PC-9 (cell line): Measurements from ENCODE around the gene NEUROG2. TPM values are rescaled to one million over a fixed set of nuclear protein-coding genes. Genes with fewer than 3 reads are reported as not detected.
"Not testable (repeated sequence)": the region's sequence is repeated elsewhere in the genome, so short reads cannot be mapped to it uniquely, and the experiment has no call there.

ENCODE experiments used
- BruUV-seq: library from RNA; stranded (reverse); fragments of 400-500 nt; replicated peaks from 2 replicates; lab custom pipeline; 2021; lab: Mats Ljungman, UMichigan
- CTCF ChIA-PET: fragments of 300-600 bp; sonication (Branson Sonifier 250); formaldehyde crosslinking; loops from one replicate; lab custom pipeline; 2022; ENCODE audit warnings: antibody characterized with exemption; lab: Charles Lee
- POLR2A ChIA-PET: fragments of 300-600 bp; sonication (Branson Sonifier 250); formaldehyde crosslinking; loops from one replicate; lab custom pipeline; 2022; ENCODE audit warnings: antibody characterized with exemption; ENCODE audit not compliant: unreplicated experiment; lab: Charles Lee
- DNase-seq, 2 experiments: peaks; one replicate each; pipeline versions ENCODE4 v3.0.0 to v3.0.0-alpha.2; 2015 to 2022; ENCODE audit warnings: mixed read lengths in 1 of 2
- H2AFZ ChIP-seq: fragments of 200-600 bp; sonication (generic); 2 replicates; pipeline ENCODE4 v1.8.1; 2017; ENCODE audit warnings: antibody characterized with exemption
- H3F3A ChIP-seq: fragments of 200-600 bp; sonication (generic); 2 replicates; pipeline ENCODE4 v1.8.1; 2017; ENCODE audit warnings: antibody characterized with exemption, mild to moderate bottlenecking, low read depth; ENCODE audit not compliant: insufficient read depth
- H3K27ac ChIP-seq: fragments of 200-600 bp; sonication (generic); 2 replicates; pipeline ENCODE4 v1.6.1; 2016; ENCODE audit warnings: mixed run types
- H3K27me3 ChIP-seq: fragments of 200-600 bp; sonication (generic); 2 replicates; pipeline ENCODE4 v1.6.1; 2016; ENCODE audit warnings: low read depth, mixed run types; ENCODE audit not compliant: insufficient read depth
- H3K36me3 ChIP-seq: fragments of 200-600 bp; sonication (generic); 2 replicates; pipeline ENCODE4 v1.6.1; 2016; ENCODE audit warnings: low read depth, mixed run types
- H3K4me1 ChIP-seq: fragments of 200-600 bp; sonication (generic); replicated peaks from 2 replicates; pipeline ENCODE4 v1.6.1; 2016; ENCODE audit warnings: mixed run types; ENCODE audit not compliant: insufficient read depth
- H3K4me2 ChIP-seq: fragments of 200-600 bp; sonication (generic); 2 replicates; pipeline ENCODE4 v1.6.1; 2017; ENCODE audit warnings: mixed run types
- H3K4me3 ChIP-seq: fragments of 200-600 bp; sonication (generic); 2 replicates; pipeline ENCODE4 v1.6.1; 2016; ENCODE audit warnings: mixed run types
- H3K79me2 ChIP-seq: fragments of 200-600 bp; sonication (generic); 2 replicates; pipeline ENCODE4 v1.6.1; 2017; ENCODE audit warnings: low read depth, mixed run types
- H3K9me2 ChIP-seq: fragments of 200-600 bp; sonication (generic); 2 replicates; pipeline ENCODE4 v1.8.1; 2017; ENCODE audit warnings: mild to moderate bottlenecking; ENCODE audit not compliant: insufficient read depth
- H3K9me3 ChIP-seq: fragments of 200-600 bp; sonication (generic); 2 replicates; pipeline ENCODE4 v1.8.1; 2016; ENCODE audit warnings: low read depth; ENCODE audit not compliant: insufficient read depth
- H4K20me1 ChIP-seq: fragments of 200-600 bp; sonication (generic); 2 replicates; pipeline ENCODE4 v1.8.1; 2017; ENCODE audit not compliant: insufficient read depth
- EZH2 ChIP-seq: fragments of 200-600 bp; sonication (generic); IDR thresholded peaks from 2 replicates; pipeline ENCODE4 v1.8.0; 2017; ENCODE audit warnings: antibody characterized with exemption, low read depth
- intact Hi-C: fragments of 100-400 bp; cut with micrococcal nuclease; formaldehyde crosslinking; loops from one replicate; pipeline ENCODE4 v1.10.0; 2022; ENCODE audit not compliant: unreplicated experiment
- total RNA-seq: library from RNA; stranded (reverse); gene quantifications from 2 replicates; pipeline ENCODE4 v1.2.3, GENCODE V29; 2021
- TF ChIP-seq, protein P1 (sequence below): fragments of 200-600 bp; sonication (generic); conservative IDR thresholded peaks from 2 replicates; pipeline ENCODE4 v1.6.1; 2017; ENCODE audit warnings: mixed run types, antibody characterized with exemption, mild to moderate bottlenecking, moderate library complexity

Gene NEUROG2
- total RNA-seq, 1 experiment from 2014 or later: not detected

DNA sequence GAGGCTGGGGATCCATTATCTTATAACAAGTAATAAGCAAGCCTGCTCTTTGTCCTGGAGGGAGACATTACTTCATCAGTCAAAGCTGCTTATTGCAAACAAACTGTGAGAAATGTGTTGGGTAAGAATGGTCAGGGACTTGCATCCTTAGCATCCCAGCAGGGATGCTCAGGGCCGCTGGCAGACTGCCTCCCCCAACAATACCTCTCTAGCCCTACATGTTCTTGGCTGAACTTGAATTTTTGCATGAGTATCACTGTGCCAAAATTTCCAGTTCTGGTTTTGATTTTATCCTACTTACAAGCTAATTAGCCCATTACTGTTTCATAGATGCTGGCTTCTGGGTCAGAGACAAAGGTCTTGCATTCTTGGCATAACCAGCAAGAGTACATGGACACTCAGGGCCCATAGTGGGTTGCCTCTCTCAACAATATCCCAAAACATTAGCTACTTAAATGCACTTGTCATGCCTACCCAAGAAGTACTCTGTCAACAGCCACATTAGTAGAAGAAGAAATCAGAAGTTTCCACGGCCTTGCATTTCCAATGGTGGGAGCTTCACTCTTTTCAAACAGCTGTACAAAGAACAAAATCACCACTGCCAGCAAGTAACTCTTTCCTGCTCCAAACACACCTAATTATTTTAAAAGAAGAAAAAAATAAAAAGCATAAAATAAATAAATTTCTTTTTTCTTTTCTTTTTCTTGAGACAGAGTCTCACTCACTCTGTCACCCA is 41.9 kb upstream of the NEUROG2 start:
- no peak overlapping the region for H3K4me2 ChIP-seq
- H3K79me2 ChIP-seq: no peaks in the 10 kb centered on the region
- H4K20me1 ChIP-seq: no peaks in the 10 kb centered on the region
- DNase-seq: no peak
- H3K36me3 ChIP-seq: 0 out of 2 replicates have a peak, but pooled peaks cover 4% of the 10 kb centered on the region
- no peak overlapping the region for H2AFZ ChIP-seq
- no peaks in the 10 kb centered on the region for H3K9me3 ChIP-seq
- TF ChIP-seq, protein P1, sequence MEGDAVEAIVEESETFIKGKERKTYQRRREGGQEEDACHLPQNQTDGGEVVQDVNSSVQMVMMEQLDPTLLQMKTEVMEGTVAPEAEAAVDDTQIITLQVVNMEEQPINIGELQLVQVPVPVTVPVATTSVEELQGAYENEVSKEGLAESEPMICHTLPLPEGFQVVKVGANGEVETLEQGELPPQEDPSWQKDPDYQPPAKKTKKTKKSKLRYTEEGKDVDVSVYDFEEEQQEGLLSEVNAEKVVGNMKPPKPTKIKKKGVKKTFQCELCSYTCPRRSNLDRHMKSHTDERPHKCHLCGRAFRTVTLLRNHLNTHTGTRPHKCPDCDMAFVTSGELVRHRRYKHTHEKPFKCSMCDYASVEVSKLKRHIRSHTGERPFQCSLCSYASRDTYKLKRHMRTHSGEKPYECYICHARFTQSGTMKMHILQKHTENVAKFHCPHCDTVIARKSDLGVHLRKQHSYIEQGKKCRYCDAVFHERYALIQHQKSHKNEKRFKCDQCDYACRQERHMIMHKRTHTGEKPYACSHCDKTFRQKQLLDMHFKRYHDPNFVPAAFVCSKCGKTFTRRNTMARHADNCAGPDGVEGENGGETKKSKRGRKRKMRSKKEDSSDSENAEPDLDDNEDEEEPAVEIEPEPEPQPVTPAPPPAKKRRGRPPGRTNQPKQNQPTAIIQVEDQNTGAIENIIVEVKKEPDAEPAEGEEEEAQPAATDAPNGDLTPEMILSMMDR: no peak
- TF ChIP-seq EZH2: no peak
- ChIA-PET CTCF (no interaction called here), POLR2A (no interaction called here)
- BruUV-seq: no TSS peak
- intact Hi-C loops: no loop called here
- no peaks in the 10 kb centered on the region for H3K9me2 ChIP-seq
- H3K4me1 ChIP-seq: no peaks in the 10 kb centered on the region
- H3K4me3 ChIP-seq: no peak overlapping the region
- no peaks in the 10 kb centered on the region for H3K27me3 ChIP-seq
- H3F3A ChIP-seq: no peaks in the 10 kb centered on the region
- H3K27ac ChIP-seq: no peak overlapping the region

DNA sequence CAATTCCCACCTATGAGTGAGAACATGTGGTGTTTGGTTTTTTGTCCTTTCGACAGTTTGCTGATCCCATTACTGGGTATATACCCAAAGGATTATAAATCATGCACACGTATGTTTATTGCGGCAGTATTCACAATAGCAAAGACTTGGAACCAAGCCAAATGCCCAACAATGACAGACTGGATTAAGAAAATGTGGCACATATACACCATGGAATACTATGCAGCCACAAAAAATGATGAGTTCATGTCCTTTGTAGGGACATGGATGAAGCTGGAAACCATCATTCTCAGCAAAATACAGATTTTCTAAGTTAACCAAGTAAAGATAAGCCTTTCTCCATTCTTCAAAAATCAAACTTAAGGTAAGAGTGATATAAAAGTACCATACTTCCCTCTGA is 38.3 kb upstream of the NEUROG2 start:
- H3F3A ChIP-seq, H4K20me1 ChIP-seq, H2AFZ ChIP-seq, H3K9me2 ChIP-seq, H3K4me1 ChIP-seq, H3K4me2 ChIP-seq, DNase-seq, H3K27me3 ChIP-seq, H3K4me3 ChIP-seq, H3K79me2 ChIP-seq, H3K36me3 ChIP-seq, intact Hi-C loops, POLR2A ChIA-PET, H3K27ac ChIP-seq, H3K9me3 ChIP-seq, BruUV-seq, CTCF ChIA-PET: not testable (repeated sequence)

DNA sequence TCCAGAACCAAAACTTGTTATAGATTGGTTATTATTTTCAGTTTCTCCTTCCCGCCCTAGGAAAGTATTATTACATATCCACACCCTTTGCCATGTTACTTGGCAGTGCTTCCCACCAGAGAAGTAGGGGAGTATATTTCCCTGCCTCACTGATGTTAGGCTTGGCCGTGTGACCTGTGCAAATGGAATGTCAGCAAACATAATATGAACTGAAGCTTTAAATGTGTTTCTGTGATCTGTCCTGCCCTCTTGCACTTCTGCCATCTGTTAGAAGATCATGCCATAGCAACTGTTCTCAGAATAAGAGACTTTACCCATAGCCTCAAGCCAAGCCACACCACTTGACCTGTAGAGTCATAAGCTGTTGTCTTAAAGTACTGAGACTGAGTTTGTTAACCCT is 36.7 kb upstream of the NEUROG2 start:
- Histone ChIP-seq H3K27me3 (no peaks in the 10 kb centered on the region), H3K4me3 (no peak overlapping the region), H3K9me2 (no peaks in the 10 kb centered on the region), H3F3A (no peaks in the 10 kb centered on the region), H3K36me3 (no peaks in the 10 kb centered on the region), H2AFZ (no peak overlapping the region), H3K4me1 (no peaks in the 10 kb centered on the region), H3K79me2 (no peaks in the 10 kb centered on the region), H3K9me3 (no peaks in the 10 kb centered on the region), H3K4me2 (no peak overlapping the region), H4K20me1 (no peaks in the 10 kb centered on the region), H3K27ac (no peak overlapping the region)
- no TSS peak for BruUV-seq
- ChIA-PET POLR2A (no interaction called here), CTCF (no interaction called here)
- intact Hi-C loops: no loop called here
- DNase-seq: peak in 1 of 2 experiments; percentile 41
- TF ChIP-seq, protein P1: no peak
- no peak for TF ChIP-seq EZH2

DNA sequence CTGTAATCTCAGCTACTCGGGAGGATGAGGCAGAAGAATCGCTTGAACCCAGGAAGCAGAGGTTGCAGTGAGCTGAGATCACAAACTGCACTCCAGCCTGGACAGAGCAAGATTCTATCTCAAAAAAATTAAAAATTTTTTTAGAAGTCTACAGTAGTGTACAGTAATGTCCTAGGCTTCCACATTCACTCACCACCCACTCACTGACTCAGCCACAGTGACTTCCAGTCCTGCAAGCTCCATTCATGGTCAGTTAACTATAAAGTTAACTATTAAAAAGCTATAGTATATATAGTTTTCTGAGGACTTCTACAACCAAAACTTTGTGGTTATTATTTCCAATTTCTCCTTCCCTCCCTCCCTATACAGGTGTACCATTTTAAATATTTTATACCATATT is 34.7 kb upstream of the NEUROG2 start:
- H2AFZ ChIP-seq: no peak overlapping the region
- H3K9me2 ChIP-seq: no peaks in the 10 kb centered on the region
- H3K4me3 ChIP-seq: no peak overlapping the region
- no peaks in the 10 kb centered on the region for H3F3A ChIP-seq
- no TSS peak for BruUV-seq
- CTCF ChIA-PET: no interaction called here
- H4K20me1 ChIP-seq: no peaks in the 10 kb centered on the region
- no peaks in the 10 kb centered on the region for H3K27me3 ChIP-seq
- H3K36me3 ChIP-seq: 0 out of 2 replicates have a peak, but pooled peaks cover 3% of the 10 kb centered on the region
- TF ChIP-seq, protein P1: no peak
- TF ChIP-seq EZH2: no peak
- POLR2A ChIA-PET: interaction anchor here (0.7 kb wide), 1 partner anchor 48 kb away, joined by 6 read pairs; no protein-coding TSS in a partner anchor
- no peak for DNase-seq
- H3K4me2 ChIP-seq: no peak overlapping the region
- H3K4me1 ChIP-seq: no peaks in the 10 kb centered on the region
- no peaks in the 10 kb centered on the region for H3K9me3 ChIP-seq
- no peaks in the 10 kb centered on the region for H3K79me2 ChIP-seq
- intact Hi-C loops: no loop called here
- H3K27ac ChIP-seq: no peak overlapping the region
